ENCODE measurements around the gene USB1. TPM values are rescaled to one million over a fixed set of nuclear protein-coding genes. Genes with fewer than 3 reads are reported as not detected.
A peak's percentile ranks its signal among the peaks of the same experiment; 100 is the strongest.

The USB1 gene
- total RNA-seq, 1 donor from 2014 or later: 35.2 TPM

DNA sequence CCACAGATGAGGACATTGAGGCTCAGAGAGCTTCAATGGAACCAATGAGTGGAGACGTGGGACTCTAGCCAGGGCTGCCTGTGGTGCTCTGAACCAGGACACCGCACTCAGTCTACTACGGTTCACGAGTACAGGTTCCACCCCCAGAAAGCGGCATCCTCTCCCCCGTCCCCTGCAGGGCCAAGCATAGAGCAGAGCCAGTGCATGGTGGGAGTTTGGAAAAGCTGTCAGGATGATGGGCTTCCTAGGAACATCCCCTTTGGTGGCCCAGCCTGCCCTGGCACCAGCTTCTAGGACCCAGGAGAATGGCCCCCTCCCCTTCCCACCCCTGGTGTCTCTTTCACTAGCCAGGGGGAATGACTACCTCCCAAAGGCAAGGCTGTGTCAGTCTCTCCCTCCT, 9.1 kb upstream of the USB1 start:
- TF ChIP-seq CTCF (IDR thresholded peaks at IDR 0.05; ENCODE audit: borderline replicate concordance): no peak
- Histone ChIP-seq H3K27ac (replicated peaks) (no peak overlapping the region), H3K9me3 (replicated peaks) (no peaks in the 10 kb centered on the region), H3K36me3 (peaks cover 25% of the 10 kb centered on the region), H3K4me3 (no peak overlapping the region), H3K27me3 (ENCODE audit: low read depth) (no peaks in the 10 kb centered on the region), H3K4me1 (peaks cover 24% of the 10 kb centered on the region)
- intact Hi-C loops (cut with micrococcal nuclease): no loop called here
- no peak for DNase-seq

GRCh38 chr16:57993438-57993837, 7.8 kb upstream of the USB1 start:
- intact Hi-C loops (cut with micrococcal nuclease): no loop called here
- DNase-seq: no peak
- Histone ChIP-seq H3K27ac (replicated peaks) (no peak overlapping the region), H3K36me3 (peaks cover 35% of the 10 kb centered on the region), H3K4me3 (no peak overlapping the region), H3K4me1 (peaks cover 37% of the 10 kb centered on the region), H3K27me3 (ENCODE audit: low read depth) (no peaks in the 10 kb centered on the region), H3K9me3 (replicated peaks) (no peaks in the 10 kb centered on the region)
- no peak for TF ChIP-seq CTCF (IDR thresholded peaks at IDR 0.05; ENCODE audit: borderline replicate concordance)

GRCh38 chr16:57993897-57994296, 7.3 kb upstream of the USB1 start:
- Histone ChIP-seq H3K4me3 (no peak overlapping the region), H3K9me3 (replicated peaks) (no peaks in the 10 kb centered on the region), H3K4me1 (peaks cover 37% of the 10 kb centered on the region), H3K27me3 (ENCODE audit: low read depth) (no peaks in the 10 kb centered on the region), H3K27ac (replicated peaks) (no peak overlapping the region), H3K36me3 (peaks cover 35% of the 10 kb centered on the region)
- DNase-seq: no peak
- no peak for TF ChIP-seq CTCF (IDR thresholded peaks at IDR 0.05; ENCODE audit: borderline replicate concordance)
- intact Hi-C loops (cut with micrococcal nuclease): no loop called here

GRCh38 chr16:57994361-57994760, 6.8 kb upstream of the USB1 start:
- H3K4me1 ChIP-seq: peaks cover 39% of the 10 kb centered on the region
- no peak overlapping the region for H3K4me3 ChIP-seq
- no peak for TF ChIP-seq CTCF (IDR thresholded peaks at IDR 0.05; ENCODE audit: borderline replicate concordance)
- no peaks in the 10 kb centered on the region for H3K9me3 ChIP-seq (replicated peaks)
- H3K36me3 ChIP-seq: peaks cover 35% of the 10 kb centered on the region
- intact Hi-C loops (cut with micrococcal nuclease): no loop called here
- no peaks in the 10 kb centered on the region for H3K27me3 ChIP-seq (ENCODE audit: low read depth)
- H3K27ac ChIP-seq (replicated peaks): no peak overlapping the region
- DNase-seq: no peak

DNA sequence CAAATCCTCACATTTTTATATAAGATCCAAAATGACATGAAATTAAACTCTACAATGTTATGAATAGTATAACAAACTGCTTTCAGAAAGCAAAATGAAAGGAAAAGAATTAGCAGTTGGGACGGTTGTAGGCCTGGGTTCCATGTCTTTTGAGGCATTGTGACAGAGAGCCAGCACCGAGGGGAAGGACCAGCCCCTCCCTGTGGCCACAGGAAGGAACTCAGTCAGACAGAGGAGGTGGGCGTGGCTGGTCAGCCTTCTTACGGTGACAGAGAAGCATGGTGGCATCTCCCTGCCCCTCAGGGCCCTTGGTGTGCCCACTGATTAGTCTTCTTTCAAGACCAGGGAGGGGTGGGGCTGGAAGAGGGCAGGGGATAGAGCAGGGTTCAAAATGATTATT, 6.4 kb upstream of the USB1 start:
- TF ChIP-seq CTCF (IDR thresholded peaks at IDR 0.05; ENCODE audit: borderline replicate concordance): peak; percentile 50
- Histone ChIP-seq H3K9me3 (replicated peaks) (no peaks in the 10 kb centered on the region), H3K27me3 (ENCODE audit: low read depth) (no peaks in the 10 kb centered on the region), H3K4me3 (no peak overlapping the region), H3K36me3 (peaks cover 35% of the 10 kb centered on the region), H3K27ac (replicated peaks) (no peak overlapping the region), H3K4me1 (peaks cover 43% of the 10 kb centered on the region)
- intact Hi-C loops (cut with micrococcal nuclease): no loop called here
- peak; percentile 47 for DNase-seq

Measured in left ventricle myocardium inferior (tissue), 1 donor.